Lower leg skin (tissue), 4 donors: ENCODE data around the gene SCGN. TPM values are rescaled to one million over a fixed set of nuclear protein-coding genes. Genes with fewer than 3 reads are reported as not detected.

Source experiments
- DNase-seq, 2 donors: peaks; one replicate each; pipeline ENCODE4 v3.0.0-alpha.2; 2019; ENCODE audit warnings: low spot score in 2 of 2
- H3K4me3 ChIP-seq: fragments of 200-600 bp; sonication (generic); 2 replicates; pipeline ENCODE4 v1.5.1; 2017; ENCODE audit warnings: mild to moderate bottlenecking, low read depth; ENCODE audit not compliant: poor library complexity, severe bottlenecking
- POLR2A ChIP-seq, 2 donors: fragments of 450-650 bp; IDR thresholded peaks; one replicate each; pipeline ENCODE4 v1.6.1; 2016 to 2017; ENCODE audit warnings: antibody characterized with exemption in 2 of 2, mild to moderate bottlenecking in 1 of 2, moderate library complexity in 1 of 2
- WGBS, 2 donors: methylation state at CpG; one replicate each; pipeline ENCODE4 v1.1.5; 2018; 5-methylcytosine and 5-hydroxymethylcytosine counted together
- intact Hi-C: fragments of 100-400 bp; cut with DNase I; formaldehyde crosslinking; loops from one replicate; pipeline ENCODE4 v1.15.0; 2023; ENCODE audit warnings: low total_unique reads
- total RNA-seq, 4 donors: library from RNA; depleted of rRNA; stranded (reverse); fragments of >200 nt; gene quantifications; one replicate each; pipeline ENCODE4 v1.1.0, GENCODE V29; 2016
- TF ChIP-seq, protein P1 (sequence below), 3 donors: fragments of 450-650 bp; IDR thresholded peaks; one replicate each; pipeline ENCODE4 v1.5.1; 2016; ENCODE audit warnings: antibody characterized with exemption in 3 of 3, mild to moderate bottlenecking in 3 of 3, moderate library complexity in 2 of 3

The SCGN gene
- total RNA-seq, 4 donors from 2014 or later = not detected

DNA sequence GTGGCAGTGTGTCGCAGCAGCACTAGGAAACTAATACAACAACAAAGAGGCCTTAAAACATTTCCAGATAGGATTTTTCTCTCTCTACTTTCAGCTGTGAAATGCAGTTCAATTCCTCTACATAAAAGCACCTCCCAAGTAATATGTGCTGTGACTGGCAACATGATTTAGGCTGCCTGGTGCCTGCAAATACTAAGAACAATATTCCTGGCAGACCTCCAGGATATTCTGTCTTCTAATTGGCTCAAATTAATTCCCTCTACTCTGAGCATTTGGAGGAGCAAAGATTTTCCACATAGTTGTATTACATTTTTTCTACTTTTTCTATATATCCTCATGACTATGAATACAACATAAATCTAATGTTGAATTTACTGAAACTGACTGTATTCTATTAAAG is 33.2 kb downstream of the SCGN start:
- DNase-seq = no peak
- no peak overlapping the region for H3K4me3 ChIP-seq
- intact Hi-C loops = no loop called here
- TF ChIP-seq POLR2A (IDR thresholded peaks at IDR 0.05) = no peak
- TF ChIP-seq, protein P1, sequence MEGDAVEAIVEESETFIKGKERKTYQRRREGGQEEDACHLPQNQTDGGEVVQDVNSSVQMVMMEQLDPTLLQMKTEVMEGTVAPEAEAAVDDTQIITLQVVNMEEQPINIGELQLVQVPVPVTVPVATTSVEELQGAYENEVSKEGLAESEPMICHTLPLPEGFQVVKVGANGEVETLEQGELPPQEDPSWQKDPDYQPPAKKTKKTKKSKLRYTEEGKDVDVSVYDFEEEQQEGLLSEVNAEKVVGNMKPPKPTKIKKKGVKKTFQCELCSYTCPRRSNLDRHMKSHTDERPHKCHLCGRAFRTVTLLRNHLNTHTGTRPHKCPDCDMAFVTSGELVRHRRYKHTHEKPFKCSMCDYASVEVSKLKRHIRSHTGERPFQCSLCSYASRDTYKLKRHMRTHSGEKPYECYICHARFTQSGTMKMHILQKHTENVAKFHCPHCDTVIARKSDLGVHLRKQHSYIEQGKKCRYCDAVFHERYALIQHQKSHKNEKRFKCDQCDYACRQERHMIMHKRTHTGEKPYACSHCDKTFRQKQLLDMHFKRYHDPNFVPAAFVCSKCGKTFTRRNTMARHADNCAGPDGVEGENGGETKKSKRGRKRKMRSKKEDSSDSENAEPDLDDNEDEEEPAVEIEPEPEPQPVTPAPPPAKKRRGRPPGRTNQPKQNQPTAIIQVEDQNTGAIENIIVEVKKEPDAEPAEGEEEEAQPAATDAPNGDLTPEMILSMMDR (IDR thresholded peaks at IDR 0.05) = no peak
- 0 to 39% methylated on average over 1 of the region's 1 CpG for WGBS, 2 donors

- WGBS, 2 donors = 68 to 87% methylated on average over 5 of the region's 5 CpGs
- no peak overlapping the region for H3K4me3 ChIP-seq
- no peak for DNase-seq
- no peak for TF ChIP-seq POLR2A (IDR thresholded peaks at IDR 0.05)
- TF ChIP-seq, protein P1 (IDR thresholded peaks at IDR 0.05) = no peak
- intact Hi-C loops = no loop called here
These were observed 33.9 kb downstream of the SCGN start for GRCh38 chr6:25685896-25686295.

DNA sequence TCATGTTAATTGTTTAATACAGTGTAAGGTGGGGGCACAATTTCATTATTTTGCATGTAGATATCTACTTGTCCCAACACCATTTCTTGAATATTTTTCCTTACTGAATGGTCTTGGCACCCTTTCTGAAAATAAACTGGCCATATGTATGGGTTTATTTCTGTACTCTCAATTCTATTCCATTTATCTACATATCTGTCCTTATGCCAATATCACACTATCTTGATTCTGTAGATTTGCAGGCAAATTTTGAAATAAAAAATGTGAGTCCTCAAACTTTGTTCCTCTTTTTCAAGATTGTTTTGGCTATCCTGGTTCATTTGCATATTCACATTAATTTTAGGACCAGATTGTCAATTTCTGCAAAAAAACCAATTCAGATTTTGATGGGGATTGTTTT is 34.8 kb downstream of the SCGN start:
- DNase-seq = no peak
- TF ChIP-seq, protein P1 (IDR thresholded peaks at IDR 0.05) = no peak
- TF ChIP-seq POLR2A (IDR thresholded peaks at IDR 0.05) = no peak
- H3K4me3 ChIP-seq = no peak overlapping the region
- intact Hi-C loops = no loop called here

- intact Hi-C loops = no loop called here
- no peak for TF ChIP-seq POLR2A (IDR thresholded peaks at IDR 0.05)
- TF ChIP-seq, protein P1 (IDR thresholded peaks at IDR 0.05) = no peak
- WGBS, 2 donors = 55 to 59% methylated on average over 1 of the region's 1 CpG
- DNase-seq = no peak
- no peak overlapping the region for H3K4me3 ChIP-seq
These were observed 38.0 kb downstream of the SCGN start for GRCh38 chr6:25689966-25690365.

DNA sequence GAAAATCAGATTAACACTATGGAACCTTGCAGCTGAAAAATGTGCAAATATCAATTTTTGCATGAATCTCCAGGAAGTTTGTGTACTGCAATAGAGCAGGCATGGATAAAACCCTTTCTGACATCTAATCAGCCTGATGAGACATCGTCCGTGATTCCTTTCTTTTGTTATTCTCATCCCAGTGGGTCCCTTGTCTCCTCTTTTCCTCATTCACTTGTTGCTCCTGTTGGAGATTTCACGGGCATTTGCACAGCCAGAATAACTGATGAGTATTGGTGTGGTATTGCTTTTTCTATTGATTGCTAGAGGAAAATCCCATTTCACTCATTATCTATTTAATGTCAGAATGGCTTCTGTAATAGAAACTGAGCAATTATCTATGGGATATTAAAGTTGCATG is 39.9 kb downstream of the SCGN start:
- intact Hi-C loops = no loop called here

GRCh38 chr6:25692472-25692871 is 40.5 kb downstream of the SCGN start:
- no peak for DNase-seq
- intact Hi-C loops = no loop called here
- WGBS, 2 donors = 48 to 71% methylated on average over 3 of the region's 3 CpGs
- H3K4me3 ChIP-seq = no peak overlapping the region
- no peak for TF ChIP-seq POLR2A (IDR thresholded peaks at IDR 0.05)
- TF ChIP-seq, protein P1 (IDR thresholded peaks at IDR 0.05) = no peak

More for the DNA sequence above, 39.9 kb downstream of the SCGN start:
- DNase-seq = no peak
- TF ChIP-seq POLR2A (IDR thresholded peaks at IDR 0.05) = no peak
- TF ChIP-seq, protein P1 (IDR thresholded peaks at IDR 0.05) = no peak
- no peak overlapping the region for H3K4me3 ChIP-seq
- WGBS, 2 donors = 75 to 83% methylated on average over 3 of the region's 3 CpGs
